GM08714 (cell line): Measurements from ENCODE around the gene SUGCT.
"Not testable (repeated sequence)": the region's sequence is repeated elsewhere in the genome, so short reads cannot be mapped to it uniquely, and the experiment has no call there.

ENCODE experiments used
- H3K4me3 ChIP-seq: fragments of 200-500 bp; sonication (Bioruptor generic); 2 replicates; pipeline ENCODE4 v1.5.1; 2014; ENCODE audit warnings: mild to moderate bottlenecking, low read length, inconsistent platforms
- ZNF274 ChIP-seq: IDR thresholded peaks from 2 replicates; pipeline ENCODE4 v1.6.1; 2012; ENCODE audit warnings: mild to moderate bottlenecking, low read depth, low read length

SUGCT gene

GRCh38 chr7:40237731-40238130 is 102.9 kb downstream of the SUGCT start:
- TF ChIP-seq ZNF274: no peak
- H3K4me3 ChIP-seq: no peak overlapping the region

- H3K4me3 ChIP-seq: no peak overlapping the region
- TF ChIP-seq ZNF274: no peak
These were observed 105.0 kb downstream of the SUGCT start for GRCh38 chr7:40239755-40240303.

GRCh38 chr7:40243076-40243475 is 108.3 kb downstream of the SUGCT start:
- H3K4me3 ChIP-seq: no peak overlapping the region
- TF ChIP-seq ZNF274: no peak

GRCh38 chr7:40244226-40244625 is 109.4 kb downstream of the SUGCT start:
- no peak overlapping the region for H3K4me3 ChIP-seq
- TF ChIP-seq ZNF274: no peak

- TF ChIP-seq ZNF274: no peak
- H3K4me3 ChIP-seq: no peak overlapping the region
These were observed 113.9 kb downstream of the SUGCT start for GRCh38 chr7:40248681-40249080.

- H3K4me3 ChIP-seq: not testable (repeated sequence)
These were observed 118.6 kb downstream of the SUGCT start for GRCh38 chr7:40253444-40253843.

- no peak overlapping the region for H3K4me3 ChIP-seq
- no peak for TF ChIP-seq ZNF274
These were observed 129.1 kb downstream of the SUGCT start for GRCh38 chr7:40263752-40264390.

- no peak for TF ChIP-seq ZNF274
- no peak overlapping the region for H3K4me3 ChIP-seq
These were observed 132.8 kb downstream of the SUGCT start for GRCh38 chr7:40267583-40267982.

- not testable (repeated sequence) for H3K4me3 ChIP-seq
These were observed 134.0 kb downstream of the SUGCT start for GRCh38 chr7:40268810-40269209.

GRCh38 chr7:40276061-40276460 is 141.3 kb downstream of the SUGCT start:
- no peak for TF ChIP-seq ZNF274
- H3K4me3 ChIP-seq: no peak overlapping the region

- H3K4me3 ChIP-seq: no peak overlapping the region
- TF ChIP-seq ZNF274: no peak
These were observed 145.2 kb downstream of the SUGCT start for GRCh38 chr7:40279991-40280390.

GRCh38 chr7:40282858-40283257 is 148.1 kb downstream of the SUGCT start:
- H3K4me3 ChIP-seq: no peak overlapping the region
- TF ChIP-seq ZNF274: no peak

GRCh38 chr7:40283391-40283790 is 148.6 kb downstream of the SUGCT start:
- TF ChIP-seq ZNF274: no peak
- no peak overlapping the region for H3K4me3 ChIP-seq

- no peak overlapping the region for H3K4me3 ChIP-seq
- TF ChIP-seq ZNF274: no peak
These were observed 154.0 kb downstream of the SUGCT start for GRCh38 chr7:40288827-40289226.

GRCh38 chr7:40297741-40298311 is 163.0 kb downstream of the SUGCT start:
- no peak for TF ChIP-seq ZNF274
- no peak overlapping the region for H3K4me3 ChIP-seq

- no peak overlapping the region for H3K4me3 ChIP-seq
- TF ChIP-seq ZNF274: no peak
These were observed 163.6 kb downstream of the SUGCT start for GRCh38 chr7:40298421-40298820.

- TF ChIP-seq ZNF274: no peak
- no peak overlapping the region for H3K4me3 ChIP-seq
These were observed 164.3 kb downstream of the SUGCT start for GRCh38 chr7:40299097-40299496.
